K562 (cell line): Measurements from ENCODE around the gene LSM8.

Source experiments
- CTCF ChIP-seq, 3 experiments: IDR thresholded peaks in 2 of 3; conservative IDR thresholded peaks in 1 of 3; 2 replicates each; pipeline ENCODE4 v1.5.1; 2011 to 2012; ENCODE audit warnings: low read length in 3 of 3, mild to moderate bottlenecking in 3 of 3, control low read depth in 2 of 3, improper control_type of control experiment in 1 of 3, inconsistent platforms in 1 of 3, low read depth in 1 of 3, mixed read lengths in 1 of 3, moderate library complexity in 1 of 3; ENCODE audit not compliant: insufficient read depth in 2 of 3
- HDAC2 ChIP-seq: fragments of 450-650 bp; IDR thresholded peaks from 2 replicates; pipeline ENCODE4 v1.6.1; 2016; ENCODE audit warnings: mild to moderate bottlenecking
- KLF13 ChIP-seq: fragments of 450-650 bp; IDR thresholded peaks from 2 replicates; pipeline ENCODE4 v1.6.1; 2016; ENCODE audit warnings: missing genetic modification characterization, low read depth, mild to moderate bottlenecking, missing compliant biosample characterization, moderate library complexity, borderline replicate concordance
- SRSF3 ChIP-seq: fragments of 200-400 bp; formaldehyde crosslinking; IDR thresholded peaks from 2 replicates; pipeline ENCODE4 v1.6.1; 2016; ENCODE audit warnings: mild to moderate bottlenecking, low read length, moderate library complexity; ENCODE audit not compliant: insufficient read depth
- TCF7L2 ChIP-seq: fragments of 150-350 bp; IDR thresholded peaks from 2 replicates; pipeline ENCODE4 v1.6.1; 2016; ENCODE audit warnings: low read depth, mild to moderate bottlenecking, low read length, moderate library complexity

GRCh38 chr7:118214051-118214832, 30.3 kb downstream of the LSM8 start:
- TF ChIP-seq CTCF (IDR thresholded peaks at IDR 0.05 in 2 of 3, conservative IDR thresholded peaks at IDR 0.05 in 1 of 3; ENCODE audit: insufficient read depth in 2 of 3, low read depth in 1 of 3, low read length in 3 of 3) (no peak), TCF7L2 (no peak), SRSF3 (no peak), HDAC2 (no peak), KLF13 (no peak)
